PC-9 (cell line): ENCODE data around the gene INSYN2A. TPM values are rescaled to one million over a fixed set of nuclear protein-coding genes. Genes with fewer than 3 reads are reported as not detected.

Source experiments
- Bru-seq: library from RNA; stranded (reverse); fragments of 400-500 nt; gene quantifications from one replicate; lab custom pipeline; 2021; lab: Mats Ljungman, UMichigan
- BruChase-seq, 2 experiments: library from RNA; stranded (reverse); fragments of 400-500 nt; gene quantifications; one replicate each; lab custom pipeline; 2021; lab: Mats Ljungman, UMichigan
- BruUV-seq: library from RNA; stranded (reverse); fragments of 400-500 nt; replicated peaks from 2 replicates; lab custom pipeline; 2021; lab: Mats Ljungman, UMichigan
- CTCF ChIA-PET: fragments of 300-600 bp; sonication (Branson Sonifier 250); formaldehyde crosslinking; loops from one replicate; lab custom pipeline; 2022; ENCODE audit warnings: antibody characterized with exemption; lab: Charles Lee
- POLR2A ChIA-PET: fragments of 300-600 bp; sonication (Branson Sonifier 250); formaldehyde crosslinking; loops from one replicate; lab custom pipeline; 2022; ENCODE audit warnings: antibody characterized with exemption; ENCODE audit not compliant: unreplicated experiment; lab: Charles Lee
- DNase-seq, 2 experiments: peaks; one replicate each; pipeline versions ENCODE4 v3.0.0 to v3.0.0-alpha.2; 2015 to 2022; ENCODE audit warnings: mixed read lengths in 1 of 2
- H2AFZ ChIP-seq: fragments of 200-600 bp; sonication (generic); 2 replicates; pipeline ENCODE4 v1.8.1; 2017; ENCODE audit warnings: antibody characterized with exemption
- H3F3A ChIP-seq: fragments of 200-600 bp; sonication (generic); 2 replicates; pipeline ENCODE4 v1.8.1; 2017; ENCODE audit warnings: antibody characterized with exemption, mild to moderate bottlenecking, low read depth; ENCODE audit not compliant: insufficient read depth
- H3K27ac ChIP-seq: fragments of 200-600 bp; sonication (generic); 2 replicates; pipeline ENCODE4 v1.6.1; 2016; ENCODE audit warnings: mixed run types
- H3K27me3 ChIP-seq: fragments of 200-600 bp; sonication (generic); 2 replicates; pipeline ENCODE4 v1.6.1; 2016; ENCODE audit warnings: low read depth, mixed run types; ENCODE audit not compliant: insufficient read depth
- H3K36me3 ChIP-seq: fragments of 200-600 bp; sonication (generic); 2 replicates; pipeline ENCODE4 v1.6.1; 2016; ENCODE audit warnings: low read depth, mixed run types
- H3K4me1 ChIP-seq: fragments of 200-600 bp; sonication (generic); replicated peaks from 2 replicates; pipeline ENCODE4 v1.6.1; 2016; ENCODE audit warnings: mixed run types; ENCODE audit not compliant: insufficient read depth
- H3K4me2 ChIP-seq: fragments of 200-600 bp; sonication (generic); 2 replicates; pipeline ENCODE4 v1.6.1; 2017; ENCODE audit warnings: mixed run types
- H3K4me3 ChIP-seq: fragments of 200-600 bp; sonication (generic); 2 replicates; pipeline ENCODE4 v1.6.1; 2016; ENCODE audit warnings: mixed run types
- H3K79me2 ChIP-seq: fragments of 200-600 bp; sonication (generic); 2 replicates; pipeline ENCODE4 v1.6.1; 2017; ENCODE audit warnings: low read depth, mixed run types
- H3K9me2 ChIP-seq: fragments of 200-600 bp; sonication (generic); 2 replicates; pipeline ENCODE4 v1.8.1; 2017; ENCODE audit warnings: mild to moderate bottlenecking; ENCODE audit not compliant: insufficient read depth
- H3K9me3 ChIP-seq: fragments of 200-600 bp; sonication (generic); 2 replicates; pipeline ENCODE4 v1.8.1; 2016; ENCODE audit warnings: low read depth; ENCODE audit not compliant: insufficient read depth
- H4K20me1 ChIP-seq: fragments of 200-600 bp; sonication (generic); 2 replicates; pipeline ENCODE4 v1.8.1; 2017; ENCODE audit not compliant: insufficient read depth
- EZH2 ChIP-seq: fragments of 200-600 bp; sonication (generic); IDR thresholded peaks from 2 replicates; pipeline ENCODE4 v1.8.0; 2017; ENCODE audit warnings: antibody characterized with exemption, low read depth
- intact Hi-C: fragments of 100-400 bp; cut with micrococcal nuclease; formaldehyde crosslinking; loops from one replicate; pipeline ENCODE4 v1.10.0; 2022; ENCODE audit not compliant: unreplicated experiment
- long read RNA-seq: library from polyadenylated mRNA; stranded (forward); transcript quantifications from one replicate; pipeline ENCODE4 v2.0.0, GENCODE V29; 2022
- total RNA-seq: library from RNA; stranded (reverse); gene quantifications from 2 replicates; pipeline ENCODE4 v1.2.3, GENCODE V29; 2021
- TF ChIP-seq, protein P1 (sequence below): fragments of 200-600 bp; sonication (generic); conservative IDR thresholded peaks from 2 replicates; pipeline ENCODE4 v1.6.1; 2017; ENCODE audit warnings: mixed run types, antibody characterized with exemption, mild to moderate bottlenecking, moderate library complexity

INSYN2A gene, protein sequence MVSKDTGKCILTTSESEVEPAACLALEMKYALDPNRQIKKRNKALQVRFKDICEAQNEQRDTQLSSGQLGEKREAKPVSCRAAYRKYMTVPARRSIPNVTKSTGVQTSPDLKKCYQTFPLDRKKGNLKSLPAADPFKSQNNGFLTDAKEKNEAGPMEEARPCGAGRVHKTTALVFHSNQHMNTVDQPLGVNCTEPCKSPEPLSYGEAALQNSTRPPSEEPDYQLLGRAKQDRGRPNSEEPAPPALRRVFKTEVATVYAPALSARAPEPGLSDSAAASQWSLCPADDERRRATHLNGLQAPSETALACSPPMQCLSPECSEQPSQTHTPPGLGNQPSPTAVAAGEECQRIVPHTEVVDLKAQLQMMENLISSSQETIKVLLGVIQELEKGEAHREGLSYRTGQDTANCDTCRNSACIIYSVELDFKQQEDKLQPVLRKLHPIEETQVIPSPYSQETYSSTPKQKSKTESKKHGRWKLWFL
- total RNA-seq (not detected in 2 replicates), Bru-seq, nascent RNA (percentile 7 among the genes with signal in this experiment), BruChase-seq, experiment 1, labeled RNA remaining after a 2-hour chase (percentile 5 among the genes with signal in this experiment), BruChase-seq, experiment 2, labeled RNA remaining after a 6-hour chase (percentile 6 among the genes with signal in this experiment)
- long read RNA-seq, partial matches to known transcripts: 0 of 4 reads
- long read RNA-seq, other reads (novel, unspliced or antisense): 4 of 4 reads

DNA sequence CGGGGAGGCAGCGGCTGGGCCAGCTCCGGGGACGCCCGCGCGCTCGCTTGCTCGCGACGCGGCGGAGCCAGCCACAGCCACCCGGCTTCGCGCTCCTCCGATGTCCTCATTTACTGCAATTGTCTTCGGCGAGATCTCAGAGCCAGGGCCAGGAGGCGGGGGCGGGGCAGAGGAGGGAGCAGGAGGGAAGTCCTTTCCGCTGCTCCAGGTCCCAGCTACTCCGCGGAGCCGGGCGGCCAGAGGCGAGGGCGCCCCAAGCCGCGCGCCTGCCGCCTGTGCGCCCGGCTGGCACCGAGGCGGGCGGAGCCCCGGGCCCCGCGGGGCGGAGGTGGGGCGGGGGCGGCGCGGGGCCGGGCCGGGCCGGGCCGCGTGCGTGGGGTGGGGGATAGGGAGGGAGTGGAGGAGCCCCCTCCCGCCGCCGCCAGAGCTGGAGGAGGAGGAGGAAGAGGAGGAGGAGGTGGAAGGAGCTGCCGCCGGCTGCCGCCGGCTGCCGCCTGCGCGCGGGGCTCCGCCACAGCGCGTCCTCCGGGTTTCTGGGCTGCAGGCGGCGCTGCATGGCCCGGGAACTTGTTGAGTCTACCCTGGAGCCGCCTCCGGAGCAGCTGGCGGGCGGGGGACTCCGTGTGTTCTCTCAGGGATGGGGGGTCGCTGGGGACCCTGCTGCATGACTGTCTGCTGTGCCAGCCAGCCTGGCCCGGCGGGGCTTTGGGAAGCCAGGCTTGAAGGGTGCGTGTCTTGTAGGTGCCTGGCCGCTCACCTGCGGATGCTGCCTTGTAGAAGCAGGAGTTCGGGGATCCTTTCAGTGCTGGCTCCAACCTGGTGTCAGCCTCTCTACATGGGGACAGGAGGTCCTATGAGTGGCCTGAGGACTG is at the start of gene INSYN2A:
TSS of gene INSYN2A (minus strand) at position 310 of the 872 bp plus-strand sequence. CDS start 20,196 bp downstream, outside the sequence.
- no peaks in the 10 kb centered on the region for H3K79me2 ChIP-seq
- no peak within 1 kb of the TSS for H3K4me3 ChIP-seq
- ChIA-PET CTCF (no interaction called here), POLR2A (no interaction called here)
- no peaks in the 10 kb centered on the region for H3K9me3 ChIP-seq
- DNase-seq: peak in 1 of 2 experiments; percentile 25
- no peaks in the 10 kb centered on the region for H3K4me1 ChIP-seq
- intact Hi-C loops: no loop called here
- no peaks in the 10 kb centered on the region for H3K27me3 ChIP-seq
- no peak within 1 kb of the TSS for H3K4me2 ChIP-seq
- no peaks in the 10 kb centered on the region for H3F3A ChIP-seq
- TF ChIP-seq EZH2: no peak
- TF ChIP-seq, protein P1, sequence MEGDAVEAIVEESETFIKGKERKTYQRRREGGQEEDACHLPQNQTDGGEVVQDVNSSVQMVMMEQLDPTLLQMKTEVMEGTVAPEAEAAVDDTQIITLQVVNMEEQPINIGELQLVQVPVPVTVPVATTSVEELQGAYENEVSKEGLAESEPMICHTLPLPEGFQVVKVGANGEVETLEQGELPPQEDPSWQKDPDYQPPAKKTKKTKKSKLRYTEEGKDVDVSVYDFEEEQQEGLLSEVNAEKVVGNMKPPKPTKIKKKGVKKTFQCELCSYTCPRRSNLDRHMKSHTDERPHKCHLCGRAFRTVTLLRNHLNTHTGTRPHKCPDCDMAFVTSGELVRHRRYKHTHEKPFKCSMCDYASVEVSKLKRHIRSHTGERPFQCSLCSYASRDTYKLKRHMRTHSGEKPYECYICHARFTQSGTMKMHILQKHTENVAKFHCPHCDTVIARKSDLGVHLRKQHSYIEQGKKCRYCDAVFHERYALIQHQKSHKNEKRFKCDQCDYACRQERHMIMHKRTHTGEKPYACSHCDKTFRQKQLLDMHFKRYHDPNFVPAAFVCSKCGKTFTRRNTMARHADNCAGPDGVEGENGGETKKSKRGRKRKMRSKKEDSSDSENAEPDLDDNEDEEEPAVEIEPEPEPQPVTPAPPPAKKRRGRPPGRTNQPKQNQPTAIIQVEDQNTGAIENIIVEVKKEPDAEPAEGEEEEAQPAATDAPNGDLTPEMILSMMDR: no peak
- H4K20me1 ChIP-seq: no peaks in the 10 kb centered on the region
- H3K9me2 ChIP-seq: no peaks in the 10 kb centered on the region
- H3K36me3 ChIP-seq: no peaks in the 10 kb centered on the region
- H3K27ac ChIP-seq: no peak within 1 kb of the TSS
- no TSS peak for BruUV-seq
- H2AFZ ChIP-seq: no peak within 1 kb of the TSS

DNA sequence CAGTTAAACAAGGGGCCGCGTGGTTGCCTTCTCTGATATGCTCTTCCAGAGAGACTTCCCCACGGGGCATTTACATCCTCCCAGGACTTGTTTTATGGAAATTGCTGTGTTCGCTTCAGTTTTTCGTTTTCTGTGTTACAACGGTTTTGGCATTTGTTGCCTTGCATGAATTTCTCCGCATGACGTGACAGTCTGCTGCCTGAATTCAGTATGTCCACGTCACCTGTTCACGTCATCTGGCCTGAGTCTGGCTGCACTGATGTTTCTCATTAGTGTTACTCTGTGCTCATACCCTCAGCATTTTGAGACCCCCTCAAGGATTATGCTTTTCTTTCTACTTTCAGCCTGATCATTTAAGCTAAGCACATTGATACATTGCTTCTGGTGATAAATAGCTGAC is 49.1 kb upstream of the INSYN2A start:
- H3K79me2 ChIP-seq: no peaks in the 10 kb centered on the region
- H3K36me3 ChIP-seq: no peaks in the 10 kb centered on the region
- TF ChIP-seq EZH2: no peak
- TF ChIP-seq, protein P1: no peak
- H3K4me2 ChIP-seq: no peak overlapping the region
- intact Hi-C loops: no loop called here
- no peaks in the 10 kb centered on the region for H3K9me2 ChIP-seq
- no peak overlapping the region for H3K4me3 ChIP-seq
- H3K27ac ChIP-seq: no peak overlapping the region
- no TSS peak for BruUV-seq
- H2AFZ ChIP-seq: no peak overlapping the region
- POLR2A ChIA-PET: no interaction called here
- no peaks in the 10 kb centered on the region for H4K20me1 ChIP-seq
- no peaks in the 10 kb centered on the region for H3K4me1 ChIP-seq
- CTCF ChIA-PET: no interaction called here
- no peaks in the 10 kb centered on the region for H3K27me3 ChIP-seq
- DNase-seq: no peak
- H3F3A ChIP-seq: no peaks in the 10 kb centered on the region
- no peaks in the 10 kb centered on the region for H3K9me3 ChIP-seq
